ENCODE data around the gene ZNF165.
"Not testable (repeated sequence)": the region's sequence is repeated elsewhere in the genome, so short reads cannot be mapped to it uniquely, and the experiment has no call there.

The ZNF165 gene

GRCh38 chr6:28080381-28080630 is at the start of gene ZNF165:
Gene ZNF165 (plus strand): TSS chr6:28080568. CDS start chr6:28085481, 4,913 bp downstream.
- no CpG with 5 or more reads among the region's 15 CpGs for WGBS (ENCODE audit: insufficient coverage, insufficient read length)

GRCh38 chr6:28053584-28053983 is 26.8 kb upstream of the ZNF165 start:
- no peaks in the 10 kb centered on the region for H3K4me1 ChIP-seq (ENCODE audit: control insufficient read depth, insufficient read depth, low read length)
- no CpG with 5 or more reads among the region's 4 CpGs for WGBS (ENCODE audit: insufficient coverage, insufficient read length)
- peaks cover 2% of the 10 kb centered on the region; the same call in 1 of the 2 replicates for H3K27me3 ChIP-seq (ENCODE audit: control insufficient read depth, insufficient read depth, low read length)
- no peak for DNase-seq (ENCODE audit: low read depth, low spot score)
- no peaks in the 10 kb centered on the region for H3K36me3 ChIP-seq (ENCODE audit: control insufficient read depth, insufficient read depth, low read length)
- H3K9me3 ChIP-seq (ENCODE audit: control insufficient read depth, insufficient read depth, low read length), result no peaks in the 10 kb centered on the region
- no peak overlapping the region for H3K4me3 ChIP-seq (ENCODE audit: low read length)
- H3K27ac ChIP-seq (ENCODE audit: low read length), result no peak overlapping the region

More at GRCh38 chr6:28080381-28080630, at the start of gene ZNF165:
- not testable (repeated sequence) for H3K27ac ChIP-seq (ENCODE audit: low read length); DNase-seq (ENCODE audit: low read depth, low spot score); H3K27me3 ChIP-seq (ENCODE audit: control insufficient read depth, insufficient read depth, low read length); H3K9me3 ChIP-seq (ENCODE audit: control insufficient read depth, insufficient read depth, low read length); H3K36me3 ChIP-seq (ENCODE audit: control insufficient read depth, insufficient read depth, low read length); H3K4me1 ChIP-seq (ENCODE audit: control insufficient read depth, insufficient read depth, low read length)
- H3K4me3 ChIP-seq (ENCODE audit: low read length), result peak within 1 kb of the TSS; percentile 95; the same call in 1 of the 2 replicates

GRCh38 chr6:28060405-28060804 is 20.0 kb upstream of the ZNF165 start:
- no peaks in the 10 kb centered on the region for H3K4me1 ChIP-seq (ENCODE audit: control insufficient read depth, insufficient read depth, low read length)
- H3K4me3 ChIP-seq (ENCODE audit: low read length), result no peak overlapping the region
- no peak for DNase-seq (ENCODE audit: low read depth, low spot score)
- WGBS (ENCODE audit: insufficient coverage, insufficient read length), result no CpG with 5 or more reads among the region's 2 CpGs
- H3K27ac ChIP-seq (ENCODE audit: low read length), result no peak overlapping the region
- H3K9me3 ChIP-seq (ENCODE audit: control insufficient read depth, insufficient read depth, low read length), result no peaks in the 10 kb centered on the region
- no peaks in the 10 kb centered on the region for H3K27me3 ChIP-seq (ENCODE audit: control insufficient read depth, insufficient read depth, low read length)
- H3K36me3 ChIP-seq (ENCODE audit: control insufficient read depth, insufficient read depth, low read length), result no peaks in the 10 kb centered on the region

- no peaks in the 10 kb centered on the region for H3K9me3 ChIP-seq (ENCODE audit: control insufficient read depth, insufficient read depth, low read length)
- H3K27me3 ChIP-seq (ENCODE audit: control insufficient read depth, insufficient read depth, low read length), result no peaks in the 10 kb centered on the region
- DNase-seq (ENCODE audit: low read depth, low spot score), result no peak
- no peaks in the 10 kb centered on the region for H3K4me1 ChIP-seq (ENCODE audit: control insufficient read depth, insufficient read depth, low read length)
- no peak overlapping the region for H3K27ac ChIP-seq (ENCODE audit: low read length)
- H3K36me3 ChIP-seq (ENCODE audit: control insufficient read depth, insufficient read depth, low read length), result no peaks in the 10 kb centered on the region
- WGBS (ENCODE audit: insufficient coverage, insufficient read length), result no CpG with 5 or more reads among the region's 3 CpGs
- H3K4me3 ChIP-seq (ENCODE audit: low read length), result no peak overlapping the region
Measured at GRCh38 chr6:28064272-28064671, 16.1 kb upstream of the ZNF165 start.

GRCh38 chr6:28068067-28068466 is 12.3 kb upstream of the ZNF165 start:
- Histone ChIP-seq H3K27me3 (ENCODE audit: control insufficient read depth, insufficient read depth, low read length) (no peaks in the 10 kb centered on the region), H3K36me3 (ENCODE audit: control insufficient read depth, insufficient read depth, low read length) (no peaks in the 10 kb centered on the region), H3K4me1 (ENCODE audit: control insufficient read depth, insufficient read depth, low read length) (no peaks in the 10 kb centered on the region), H3K9me3 (ENCODE audit: control insufficient read depth, insufficient read depth, low read length) (no peaks in the 10 kb centered on the region), H3K27ac (ENCODE audit: low read length) (no peak overlapping the region), H3K4me3 (ENCODE audit: low read length) (no peak overlapping the region)
- DNase-seq (ENCODE audit: low read depth, low spot score), result no peak

- not testable (repeated sequence) for H3K9me3 ChIP-seq (ENCODE audit: control insufficient read depth, insufficient read depth, low read length); H3K4me1 ChIP-seq (ENCODE audit: control insufficient read depth, insufficient read depth, low read length); H3K4me3 ChIP-seq (ENCODE audit: low read length); H3K27ac ChIP-seq (ENCODE audit: low read length); H3K36me3 ChIP-seq (ENCODE audit: control insufficient read depth, insufficient read depth, low read length); H3K27me3 ChIP-seq (ENCODE audit: control insufficient read depth, insufficient read depth, low read length); DNase-seq (ENCODE audit: low read depth, low spot score)
- no CpG with 5 or more reads among the region's 4 CpGs for WGBS (ENCODE audit: insufficient coverage, insufficient read length)
Measured at GRCh38 chr6:28070968-28071367, 9.4 kb upstream of the ZNF165 start.

GRCh38 chr6:28078050-28078449 is 2.3 kb upstream of the ZNF165 start:
- H3K9me3 ChIP-seq (ENCODE audit: control insufficient read depth, insufficient read depth, low read length), result no peaks in the 10 kb centered on the region
- no peaks in the 10 kb centered on the region for H3K27me3 ChIP-seq (ENCODE audit: control insufficient read depth, insufficient read depth, low read length)
- no peak overlapping the region for H3K27ac ChIP-seq (ENCODE audit: low read length)
- H3K4me3 ChIP-seq (ENCODE audit: low read length), result no peak overlapping the region
- DNase-seq (ENCODE audit: low read depth, low spot score), result no peak
- no peaks in the 10 kb centered on the region for H3K36me3 ChIP-seq (ENCODE audit: control insufficient read depth, insufficient read depth, low read length)
- H3K4me1 ChIP-seq (ENCODE audit: control insufficient read depth, insufficient read depth, low read length), result no peaks in the 10 kb centered on the region

- WGBS (ENCODE audit: insufficient coverage, insufficient read length), result no CpG with 5 or more reads among the region's 6 CpGs
- Histone ChIP-seq H3K27ac (ENCODE audit: low read length) (no peak overlapping the region), H3K27me3 (ENCODE audit: control insufficient read depth, insufficient read depth, low read length) (no peaks in the 10 kb centered on the region), H3K36me3 (ENCODE audit: control insufficient read depth, insufficient read depth, low read length) (no peaks in the 10 kb centered on the region), H3K4me1 (ENCODE audit: control insufficient read depth, insufficient read depth, low read length) (no peaks in the 10 kb centered on the region), H3K4me3 (ENCODE audit: low read length) (no peak overlapping the region), H3K9me3 (ENCODE audit: control insufficient read depth, insufficient read depth, low read length) (no peaks in the 10 kb centered on the region)
- DNase-seq (ENCODE audit: low read depth, low spot score), result no peak
Measured at GRCh38 chr6:28078836-28079235, 1.5 kb upstream of the ZNF165 start.

- no peaks in the 10 kb centered on the region for H3K9me3 ChIP-seq (ENCODE audit: control insufficient read depth, insufficient read depth, low read length)
- WGBS (ENCODE audit: insufficient coverage, insufficient read length), result no CpG with 5 or more reads among the region's 46 CpGs
- H3K36me3 ChIP-seq (ENCODE audit: control insufficient read depth, insufficient read depth, low read length), result peaks cover 6% of the 10 kb centered on the region
- DNase-seq (ENCODE audit: low read depth, low spot score), result peak; percentile 97
- no peak overlapping the region for H3K27ac ChIP-seq (ENCODE audit: low read length)
- peak overlapping the region; percentile 95; the same call in 1 of the 2 replicates for H3K4me3 ChIP-seq (ENCODE audit: low read length)
- H3K4me1 ChIP-seq (ENCODE audit: control insufficient read depth, insufficient read depth, low read length), result no peaks in the 10 kb centered on the region
- no peaks in the 10 kb centered on the region for H3K27me3 ChIP-seq (ENCODE audit: control insufficient read depth, insufficient read depth, low read length)
Measured at GRCh38 chr6:28080631-28081485, 490 bp downstream of the ZNF165 start.

- Histone ChIP-seq H3K36me3 (ENCODE audit: control insufficient read depth, insufficient read depth, low read length) (peaks cover 9% of the 10 kb centered on the region), H3K27me3 (ENCODE audit: control insufficient read depth, insufficient read depth, low read length) (no peaks in the 10 kb centered on the region), H3K4me1 (ENCODE audit: control insufficient read depth, insufficient read depth, low read length) (no peaks in the 10 kb centered on the region), H3K9me3 (ENCODE audit: control insufficient read depth, insufficient read depth, low read length) (no peaks in the 10 kb centered on the region), H3K27ac (ENCODE audit: low read length) (no peak overlapping the region), H3K4me3 (ENCODE audit: low read length) (peak overlapping the region; percentile 95; the same call in 1 of the 2 replicates)
- WGBS (ENCODE audit: insufficient coverage, insufficient read length), result 100% methylated on average over 1 of the region's 4 CpGs
- DNase-seq (ENCODE audit: low read depth, low spot score), result no peak
Measured at GRCh38 chr6:28081486-28081751, 1.1 kb downstream of the ZNF165 start.

- H3K27ac ChIP-seq (ENCODE audit: low read length), result no peak overlapping the region
- no peaks in the 10 kb centered on the region for H3K4me1 ChIP-seq (ENCODE audit: control insufficient read depth, insufficient read depth, low read length)
- DNase-seq (ENCODE audit: low read depth, low spot score), result no peak
- H3K4me3 ChIP-seq (ENCODE audit: low read length), result no peak overlapping the region
- H3K27me3 ChIP-seq (ENCODE audit: control insufficient read depth, insufficient read depth, low read length), result no peaks in the 10 kb centered on the region
- peaks cover 12% of the 10 kb centered on the region for H3K36me3 ChIP-seq (ENCODE audit: control insufficient read depth, insufficient read depth, low read length)
- peaks cover under 1% of the 10 kb centered on the region; the same call in 1 of the 2 replicates for H3K9me3 ChIP-seq (ENCODE audit: control insufficient read depth, insufficient read depth, low read length)
Measured at GRCh38 chr6:28082939-28083338, 2.6 kb downstream of the ZNF165 start.
